Muscle layer of colon (tissue), 2 donors: ENCODE measurements around the gene GRID1.
A peak's percentile ranks its signal among the peaks of the same experiment; 100 is the strongest.
"Not testable (repeated sequence)": the region's sequence is repeated elsewhere in the genome, so short reads cannot be mapped to it uniquely, and the experiment has no call there.

ENCODE experiments used
- H3K27ac ChIP-seq: one replicate; pipeline ENCODE4 v1.7.0; 2013; ENCODE audit warnings: low read depth, mild to moderate bottlenecking, low read length, moderate library complexity
- H3K27me3 ChIP-seq, 2 donors: one replicate each; pipeline ENCODE4 v1.7.0; 2013; ENCODE audit warnings: low read length in 2 of 2, mild to moderate bottlenecking in 2 of 2; ENCODE audit not compliant: insufficient read depth in 2 of 2, control insufficient read depth in 1 of 2
- H3K36me3 ChIP-seq: one replicate; pipeline ENCODE4 v1.7.0; 2013; ENCODE audit warnings: mild to moderate bottlenecking, low read length; ENCODE audit not compliant: insufficient read depth
- H3K4me1 ChIP-seq: one replicate; pipeline ENCODE4 v1.7.0; 2013; ENCODE audit warnings: mild to moderate bottlenecking, low read length; ENCODE audit not compliant: insufficient read depth
- H3K4me3 ChIP-seq, 2 donors: one replicate each; pipeline ENCODE4 v1.7.0; 2013; ENCODE audit warnings: low read length in 2 of 2, low read depth in 1 of 2, mild to moderate bottlenecking in 1 of 2, moderate library complexity in 1 of 2
- H3K9ac ChIP-seq: one replicate; pipeline ENCODE4 v1.7.0; 2013; ENCODE audit warnings: low read length
- H3K9me3 ChIP-seq: one replicate; pipeline ENCODE4 v1.7.0; 2013; ENCODE audit warnings: mild to moderate bottlenecking, low read length
- donor health status: abdominal sarcoma.
- donor health status: Adenocarcinoma of cecum.

The GRID1 gene

GRCh38 chr10:86390337-86391120, 23.9 kb upstream of the GRID1 start:
- Histone ChIP-seq H3K9ac (no peak overlapping the region), H3K27ac (no peak overlapping the region), H3K36me3 (no peaks in the 10 kb centered on the region), H3K27me3 (peaks cover 0 to 24% of the 10 kb centered on the region in 2 donors), H3K4me3 (no peak overlapping the region), H3K9me3 (no peaks in the 10 kb centered on the region), H3K4me1 (no peaks in the 10 kb centered on the region)

DNA sequence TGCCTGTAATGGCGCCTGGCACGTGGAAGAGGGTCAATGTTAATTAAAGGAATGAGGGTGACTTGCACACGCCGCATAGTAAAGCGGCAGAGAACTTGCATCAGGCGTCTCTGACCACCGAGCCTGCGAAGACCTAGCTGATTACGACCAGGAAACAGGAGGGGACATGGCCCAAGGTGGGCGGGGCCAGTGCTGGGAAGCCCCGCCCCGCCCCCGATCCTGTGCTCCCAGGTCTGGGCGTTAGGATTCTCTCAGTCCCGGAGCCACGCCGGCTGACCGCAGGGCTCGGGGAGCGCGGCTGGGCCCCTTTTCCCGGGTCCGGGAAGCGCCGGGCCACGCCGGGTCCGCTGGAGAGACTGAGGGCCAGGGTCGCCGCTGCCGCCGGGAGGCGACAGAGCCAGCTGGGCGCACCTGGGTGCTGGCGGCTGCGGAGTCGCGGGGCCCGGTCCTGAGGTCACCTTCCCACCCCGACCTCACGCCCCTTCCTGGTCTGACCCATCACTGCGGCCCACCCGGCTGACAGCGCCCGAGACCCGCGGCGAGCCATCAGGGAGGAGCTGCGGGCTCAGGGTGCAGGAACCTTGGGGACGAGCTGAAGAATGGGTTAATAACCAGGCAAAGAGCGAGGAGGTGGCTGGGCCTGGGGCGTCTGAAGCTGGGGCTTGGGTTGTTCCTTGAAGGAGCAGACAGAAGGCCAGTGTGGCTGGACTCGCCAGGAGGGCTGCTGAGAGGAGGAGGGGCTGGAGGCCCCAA, 23.0 kb upstream of the GRID1 start:
- Histone ChIP-seq H3K36me3 (no peaks in the 10 kb centered on the region), H3K9me3 (no peaks in the 10 kb centered on the region), H3K27me3 (peaks cover 0 to 24% of the 10 kb centered on the region in 2 donors), H3K9ac (no peak overlapping the region), H3K27ac (no peak overlapping the region), H3K4me3 (peak overlapping the region in 1 of 2 donors; percentile 37), H3K4me1 (no peaks in the 10 kb centered on the region)

DNA sequence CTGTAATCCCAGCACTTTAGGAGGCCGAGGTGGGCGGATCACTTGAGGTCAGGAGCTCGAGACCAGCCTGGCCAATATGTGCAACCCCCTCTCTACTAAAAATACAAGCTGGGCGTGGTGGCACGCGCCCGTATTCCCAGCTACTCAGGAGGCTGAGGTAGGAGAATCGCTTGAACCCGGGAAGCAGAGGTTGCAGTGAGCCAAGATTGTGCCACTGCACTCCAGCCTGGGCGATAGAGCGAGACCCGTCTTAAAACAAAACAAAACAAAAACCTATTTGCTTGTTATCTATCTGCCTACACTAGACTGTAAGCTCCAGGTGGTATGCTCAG, 22.5 kb upstream of the GRID1 start:
- H3K27ac ChIP-seq, H3K9ac ChIP-seq, H3K9me3 ChIP-seq, H3K4me1 ChIP-seq, H3K36me3 ChIP-seq: not testable (repeated sequence)
- peaks cover 0 to 24% of the 10 kb centered on the region in 2 donors for H3K27me3 ChIP-seq
- peak overlapping the region in 1 of 2 donors; percentile 37 for H3K4me3 ChIP-seq

GRCh38 chr10:86388119-86388704, 21.6 kb upstream of the GRID1 start:
- H3K4me3 ChIP-seq, result no peak overlapping the region
- peaks cover 0 to 24% of the 10 kb centered on the region in 2 donors for H3K27me3 ChIP-seq
- H3K4me1 ChIP-seq, result no peaks in the 10 kb centered on the region
- no peak overlapping the region for H3K27ac ChIP-seq
- no peaks in the 10 kb centered on the region for H3K9me3 ChIP-seq
- no peak overlapping the region for H3K9ac ChIP-seq
- no peaks in the 10 kb centered on the region for H3K36me3 ChIP-seq

- H3K36me3 ChIP-seq, result no peaks in the 10 kb centered on the region
- H3K4me1 ChIP-seq, result no peaks in the 10 kb centered on the region
- H3K27me3 ChIP-seq, result peaks cover 0 to 24% of the 10 kb centered on the region in 2 donors
- H3K9ac ChIP-seq, result no peak overlapping the region
- no peaks in the 10 kb centered on the region for H3K9me3 ChIP-seq
- H3K4me3 ChIP-seq, result no peak overlapping the region
- no peak overlapping the region for H3K27ac ChIP-seq
Measured at GRCh38 chr10:86387178-86387794, 20.7 kb upstream of the GRID1 start.

- no peak overlapping the region for H3K9ac ChIP-seq
- no peak overlapping the region for H3K4me3 ChIP-seq
- H3K27ac ChIP-seq, result no peak overlapping the region
- H3K36me3 ChIP-seq, result no peaks in the 10 kb centered on the region
- no peaks in the 10 kb centered on the region for H3K9me3 ChIP-seq
- H3K27me3 ChIP-seq, result peaks cover 0 to 24% of the 10 kb centered on the region in 2 donors
- H3K4me1 ChIP-seq, result no peaks in the 10 kb centered on the region
Measured at GRCh38 chr10:86385806-86386205, 19.2 kb upstream of the GRID1 start.

DNA sequence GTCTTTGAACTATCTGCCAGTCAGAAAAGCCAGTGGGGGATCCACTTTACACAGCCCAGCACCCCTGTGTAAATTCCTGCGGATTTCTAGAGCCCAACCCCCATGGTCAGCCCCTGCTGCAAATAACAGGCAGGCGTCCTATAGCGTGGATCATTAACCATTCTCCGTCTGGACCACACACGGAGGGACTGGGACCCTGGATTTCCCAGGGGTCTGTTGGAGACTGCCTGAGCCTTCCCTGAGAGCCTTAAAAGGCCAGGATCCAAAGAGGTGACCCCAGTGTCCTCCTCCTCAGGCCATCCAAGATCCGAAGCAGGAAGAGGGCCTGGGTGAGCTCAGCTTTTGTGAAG, 11.2 kb upstream of the GRID1 start:
- Histone ChIP-seq H3K27ac (no peak overlapping the region), H3K9ac (no peak overlapping the region), H3K36me3 (no peaks in the 10 kb centered on the region), H3K4me1 (no peaks in the 10 kb centered on the region), H3K9me3 (no peaks in the 10 kb centered on the region), H3K4me3 (no peak overlapping the region), H3K27me3 (peaks cover 0 to 20% of the 10 kb centered on the region in 2 donors)

GRCh38 chr10:86376852-86377796, 10.5 kb upstream of the GRID1 start:
- Histone ChIP-seq H3K27ac (no peak overlapping the region), H3K27me3 (peaks cover 0 to 23% of the 10 kb centered on the region in 2 donors), H3K4me1 (no peaks in the 10 kb centered on the region), H3K36me3 (no peaks in the 10 kb centered on the region), H3K9ac (no peak overlapping the region), H3K4me3 (no peak overlapping the region), H3K9me3 (no peaks in the 10 kb centered on the region)

GRCh38 chr10:86376403-86376802, 9.8 kb upstream of the GRID1 start:
- peaks cover 0 to 27% of the 10 kb centered on the region in 2 donors for H3K27me3 ChIP-seq
- no peak overlapping the region for H3K4me3 ChIP-seq
- H3K36me3 ChIP-seq, result no peaks in the 10 kb centered on the region
- H3K27ac ChIP-seq, result no peak overlapping the region
- H3K9me3 ChIP-seq, result no peaks in the 10 kb centered on the region
- H3K9ac ChIP-seq, result no peak overlapping the region
- H3K4me1 ChIP-seq, result no peaks in the 10 kb centered on the region

GRCh38 chr10:86375204-86375603, 8.6 kb upstream of the GRID1 start:
- H3K4me3 ChIP-seq, result no peak overlapping the region
- no peaks in the 10 kb centered on the region for H3K36me3 ChIP-seq
- no peaks in the 10 kb centered on the region for H3K4me1 ChIP-seq
- peaks cover 0 to 27% of the 10 kb centered on the region in 2 donors for H3K27me3 ChIP-seq
- H3K27ac ChIP-seq, result no peak overlapping the region
- H3K9ac ChIP-seq, result no peak overlapping the region
- H3K9me3 ChIP-seq, result no peaks in the 10 kb centered on the region
